ENCODE data around the gene SIRT1.
"Not testable (repeated sequence)": the region's sequence is repeated elsewhere in the genome, so short reads cannot be mapped to it uniquely, and the experiment has no call there.

DNA sequence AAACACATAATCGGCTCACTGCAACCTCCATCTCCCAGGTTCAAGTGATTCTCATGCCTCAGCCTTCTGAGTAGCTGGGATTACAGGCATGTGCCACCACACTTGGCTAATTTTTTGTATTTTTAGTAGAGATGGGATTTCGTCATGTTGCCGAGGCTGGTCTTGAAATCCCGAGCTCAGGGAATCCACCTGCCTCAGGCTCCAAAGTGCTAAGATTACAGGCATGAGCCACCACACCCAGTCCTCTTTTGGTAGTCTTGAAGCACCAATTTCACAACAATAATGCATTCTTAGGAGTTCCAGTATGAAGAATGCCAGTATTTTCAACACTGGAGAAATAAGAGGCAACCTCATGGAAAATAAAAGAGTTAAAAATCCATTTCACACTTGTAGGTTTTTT, 81.6 kb downstream of the SIRT1 start:
- TF ChIP-seq POLR2A (IDR thresholded peaks at IDR 0.05) = not testable (repeated sequence)
- TF ChIP-seq, protein P1, sequence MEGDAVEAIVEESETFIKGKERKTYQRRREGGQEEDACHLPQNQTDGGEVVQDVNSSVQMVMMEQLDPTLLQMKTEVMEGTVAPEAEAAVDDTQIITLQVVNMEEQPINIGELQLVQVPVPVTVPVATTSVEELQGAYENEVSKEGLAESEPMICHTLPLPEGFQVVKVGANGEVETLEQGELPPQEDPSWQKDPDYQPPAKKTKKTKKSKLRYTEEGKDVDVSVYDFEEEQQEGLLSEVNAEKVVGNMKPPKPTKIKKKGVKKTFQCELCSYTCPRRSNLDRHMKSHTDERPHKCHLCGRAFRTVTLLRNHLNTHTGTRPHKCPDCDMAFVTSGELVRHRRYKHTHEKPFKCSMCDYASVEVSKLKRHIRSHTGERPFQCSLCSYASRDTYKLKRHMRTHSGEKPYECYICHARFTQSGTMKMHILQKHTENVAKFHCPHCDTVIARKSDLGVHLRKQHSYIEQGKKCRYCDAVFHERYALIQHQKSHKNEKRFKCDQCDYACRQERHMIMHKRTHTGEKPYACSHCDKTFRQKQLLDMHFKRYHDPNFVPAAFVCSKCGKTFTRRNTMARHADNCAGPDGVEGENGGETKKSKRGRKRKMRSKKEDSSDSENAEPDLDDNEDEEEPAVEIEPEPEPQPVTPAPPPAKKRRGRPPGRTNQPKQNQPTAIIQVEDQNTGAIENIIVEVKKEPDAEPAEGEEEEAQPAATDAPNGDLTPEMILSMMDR (IDR thresholded peaks at IDR 0.05) = not testable (repeated sequence)
